Measurements from ENCODE around the gene FOXD4L5. TPM values are rescaled to one million over a fixed set of nuclear protein-coding genes. Genes with fewer than 3 reads are reported as not detected.
"Not testable (repeated sequence)": the region's sequence is repeated elsewhere in the genome, so short reads cannot be mapped to it uniquely, and the experiment has no call there.

FOXD4L5 gene
- 0.05 TPM in 1 of 2 replicates, not detected in the other for total RNA-seq (2014; rRNA removed; shearing (Covaris generic))

GRCh38 chr9:65285109-65285508 lies at the start of gene FOXD4L5:
TSS of gene FOXD4L5 (minus strand) at chr9:65285209. CDS start at chr9:65284377, 832 bp downstream.
- not testable (repeated sequence) for DNase-seq (ENCODE audit: low spot score)

- not testable (repeated sequence) for DNase-seq (ENCODE audit: low spot score)
Measured at GRCh38 chr9:65283943-65284342, 1.1 kb downstream of the FOXD4L5 start.

- not testable (repeated sequence) for DNase-seq (ENCODE audit: low spot score)
Measured at GRCh38 chr9:65282976-65283375, 2.0 kb downstream of the FOXD4L5 start.

Small RNAs within 50 kb of the gene (small RNA-seq; reads per million reads assigned to genes)
- not detected for gene IGKV1OR9-1

Data from HT-29 (cell line).